HG03108 (cell line): ENCODE data around the gene RHBDD3.

Experiments
- ATAC-seq: cut with Tn5 transposase; IDR thresholded peaks from one replicate; pipeline ENCODE4 v1.9.1; 2021; ENCODE audit warnings: moderate library complexity; ENCODE audit not compliant: unreplicated experiment

RHBDD3 gene

DNA sequence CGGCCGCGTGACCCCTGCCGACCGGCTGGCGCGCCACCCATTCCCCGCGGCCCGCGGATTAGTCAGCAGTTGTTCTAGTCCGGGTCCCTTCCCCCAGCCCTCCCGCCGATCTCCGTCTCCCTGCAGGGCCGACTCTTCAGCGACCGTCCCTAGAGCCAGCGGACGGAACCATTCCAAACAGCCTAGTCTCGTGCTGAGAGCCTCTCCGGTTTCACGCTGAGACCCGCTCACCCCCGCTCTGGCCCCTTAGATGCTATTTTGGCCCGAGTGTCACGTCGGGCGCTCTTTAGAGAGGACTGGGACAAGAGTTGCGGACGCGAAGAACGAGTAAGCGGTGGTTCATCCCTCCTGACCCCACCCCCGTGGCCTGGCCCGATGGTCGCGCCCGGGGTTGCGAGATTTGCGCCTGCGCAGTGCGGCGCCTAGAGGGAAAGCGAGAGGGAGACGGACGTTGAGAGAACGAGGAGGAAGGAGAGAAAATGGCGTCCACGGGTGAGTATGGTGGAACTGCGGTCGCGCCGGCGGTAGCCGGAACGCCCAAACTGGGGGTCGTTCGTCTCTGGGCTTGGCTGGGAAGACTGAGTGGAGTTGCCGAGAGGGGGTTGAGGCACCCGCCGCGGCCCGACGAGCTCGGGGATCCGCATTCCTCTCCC, at the start of gene RHBDD3, which contains the start of gene EWSR1:
TSS of gene RHBDD3 (minus strand) at position 124 of the 653 bp plus-strand sequence. CDS start 2,355 bp downstream, outside the sequence.
TSS of gene EWSR1 (plus strand) at position 411 of the 653 bp plus-strand sequence. CDS start at position 480, 69 bp downstream.
- ATAC-seq, result peak; percentile 71

DNA sequence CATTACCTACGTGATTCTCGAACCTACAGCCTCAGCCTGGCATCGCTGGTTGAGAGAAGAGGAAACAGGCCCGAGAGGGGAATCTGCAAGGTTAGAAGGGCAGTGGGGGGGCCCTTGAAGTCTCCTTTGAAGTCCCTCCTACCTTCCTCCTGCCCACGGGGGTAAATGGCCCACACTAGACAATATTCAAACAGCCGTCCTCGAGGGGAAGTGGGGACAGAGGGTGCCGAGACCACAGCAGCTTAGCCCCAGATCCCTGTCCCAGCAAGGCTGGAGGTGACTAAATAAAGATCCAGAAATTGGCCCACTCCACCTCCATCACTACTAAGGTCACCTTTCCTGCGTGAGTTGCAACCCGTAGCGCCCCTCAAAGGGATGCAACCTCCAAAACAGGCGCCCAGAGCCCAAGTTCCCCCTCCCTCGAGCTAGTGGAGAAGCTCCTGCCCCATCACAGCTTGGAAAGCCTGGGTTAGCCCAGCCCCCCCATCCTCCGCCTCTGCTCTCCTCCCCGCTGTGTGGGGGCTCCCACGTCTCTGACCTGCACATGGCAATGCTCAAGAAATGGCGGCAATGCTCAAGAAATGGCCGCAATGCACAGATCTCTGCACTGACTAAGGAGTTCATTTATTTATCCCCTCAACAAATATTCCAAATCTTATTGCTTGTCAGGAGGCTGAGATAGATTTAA, 48.5 kb upstream of the RHBDD3 start:
- ATAC-seq, result no peak

DNA sequence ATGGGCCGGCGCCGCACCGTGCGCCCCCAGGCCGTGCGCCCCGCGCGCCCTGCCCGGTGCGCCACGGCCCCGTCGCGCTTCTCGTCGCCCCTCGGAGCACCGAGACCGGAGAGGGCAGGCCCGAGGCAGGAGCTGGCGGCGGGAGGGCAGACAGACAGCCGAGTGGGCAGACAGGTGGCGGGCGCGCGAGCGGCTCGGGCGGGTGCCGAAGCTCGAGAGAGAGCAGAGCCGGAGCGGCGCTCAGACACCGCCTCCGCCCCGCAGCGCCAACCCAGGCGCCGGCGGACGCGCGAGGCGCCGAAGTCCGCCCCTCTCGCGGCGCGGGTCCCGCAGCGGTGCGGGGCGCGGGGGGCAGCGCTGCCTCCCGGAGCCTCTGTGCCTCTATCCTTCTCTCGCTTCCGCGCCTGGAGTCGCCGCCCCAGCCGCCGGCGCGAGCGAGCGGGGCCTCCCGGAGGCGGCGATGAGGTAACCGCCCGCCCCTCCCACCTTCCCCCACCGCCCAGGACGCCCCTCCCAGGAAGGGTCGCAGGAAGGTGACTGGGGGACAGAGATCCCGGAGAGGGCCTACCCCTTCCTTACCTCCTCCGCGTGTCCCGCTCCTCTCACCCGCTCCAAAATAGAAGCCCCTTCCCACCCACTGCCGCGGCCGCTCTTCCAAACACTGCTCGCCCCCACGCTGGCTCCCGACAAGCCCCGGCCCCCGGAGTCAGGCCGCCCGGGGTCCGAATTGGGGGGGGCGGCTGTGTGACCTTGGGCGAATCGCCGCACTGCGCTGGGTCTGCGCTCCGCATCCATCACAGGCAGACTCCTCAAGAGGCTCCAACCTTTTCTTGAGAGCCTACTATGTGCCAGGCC, 47.7 kb upstream of the RHBDD3 start, which contains the start of gene RASL10A:
TSS of gene RASL10A (minus strand) at position 412 of the 855 bp plus-strand sequence. CDS start 451 bp downstream, outside the sequence.
- no peak for ATAC-seq

DNA sequence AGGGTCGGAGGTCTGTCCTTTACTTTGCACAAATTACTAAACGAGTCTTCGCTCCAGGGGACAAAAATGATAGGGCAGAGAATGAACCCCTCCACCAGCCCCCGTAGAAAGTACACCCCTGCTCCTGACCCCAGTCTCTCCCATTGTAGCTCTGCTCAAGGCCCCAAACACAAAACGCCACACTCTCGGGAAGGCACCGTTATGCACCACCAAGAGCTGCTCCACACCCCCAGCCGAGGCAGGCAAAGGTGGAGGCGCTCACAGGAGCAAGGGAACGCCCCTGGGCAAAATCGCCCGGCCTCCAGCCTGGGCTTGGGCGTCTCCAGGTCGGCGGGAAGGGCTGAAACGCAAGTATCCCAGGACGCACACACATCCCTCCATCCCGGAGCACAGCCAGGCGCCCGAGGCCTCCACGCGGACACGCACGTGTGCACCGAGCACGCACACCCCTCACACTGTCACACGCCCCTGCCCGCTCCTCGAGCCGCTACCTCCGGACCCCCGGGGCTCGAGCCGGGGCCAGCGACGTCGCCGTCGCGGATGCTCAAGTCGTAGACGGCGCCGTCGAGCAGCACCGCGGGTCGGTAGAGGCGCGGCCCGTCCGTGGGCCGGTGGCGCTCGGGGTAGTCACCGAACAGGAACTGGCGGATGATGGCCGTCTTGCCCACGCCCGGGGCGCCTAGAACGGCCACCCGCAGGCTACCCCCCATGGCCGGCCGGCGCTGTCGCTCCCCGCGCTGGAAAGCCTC, 46.9 kb upstream of the RHBDD3 start:
- no peak for ATAC-seq

DNA sequence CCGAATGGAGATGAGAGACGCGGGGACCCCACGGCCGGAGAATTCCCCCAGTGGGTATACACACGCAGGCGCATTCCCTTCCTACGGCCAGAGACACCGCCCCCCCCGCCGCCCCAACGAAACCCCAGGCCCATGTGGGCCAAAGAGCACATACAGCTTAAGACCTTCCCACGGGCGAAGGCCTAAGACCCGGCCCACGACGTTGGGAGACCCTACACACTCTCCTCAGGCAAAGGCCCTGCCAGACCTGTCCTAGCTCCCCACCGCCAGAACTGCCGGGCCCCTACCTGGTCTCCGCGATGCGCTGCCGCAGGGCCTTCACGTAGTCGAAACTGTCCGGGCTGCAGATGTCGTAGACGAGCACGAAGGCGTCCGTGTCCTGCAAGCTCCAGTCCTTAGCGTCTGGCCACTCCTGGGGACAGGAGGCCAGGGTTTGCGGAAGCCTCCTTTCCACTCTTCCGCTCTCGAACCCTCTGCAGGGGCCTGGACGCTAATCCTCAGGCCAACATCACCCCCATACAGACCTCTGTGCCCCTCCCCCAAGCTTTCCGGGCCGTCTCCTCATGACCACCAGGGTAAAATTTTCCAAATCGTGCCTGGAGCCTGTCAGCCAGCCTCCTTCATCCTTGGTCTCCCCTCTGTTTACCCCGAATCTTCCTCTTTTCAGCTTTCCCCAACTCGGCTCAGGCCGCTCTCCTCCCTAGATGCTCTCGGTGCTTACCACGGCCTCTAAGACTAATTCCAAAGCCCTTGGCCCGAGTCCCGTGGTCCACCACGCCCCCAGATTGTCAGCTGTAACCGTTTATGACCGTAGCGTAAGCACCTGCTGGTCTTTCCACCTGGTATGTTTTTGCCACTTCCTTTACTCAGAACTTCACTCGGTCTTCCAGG, 46.0 kb upstream of the RHBDD3 start:
- ATAC-seq, result no peak

DNA sequence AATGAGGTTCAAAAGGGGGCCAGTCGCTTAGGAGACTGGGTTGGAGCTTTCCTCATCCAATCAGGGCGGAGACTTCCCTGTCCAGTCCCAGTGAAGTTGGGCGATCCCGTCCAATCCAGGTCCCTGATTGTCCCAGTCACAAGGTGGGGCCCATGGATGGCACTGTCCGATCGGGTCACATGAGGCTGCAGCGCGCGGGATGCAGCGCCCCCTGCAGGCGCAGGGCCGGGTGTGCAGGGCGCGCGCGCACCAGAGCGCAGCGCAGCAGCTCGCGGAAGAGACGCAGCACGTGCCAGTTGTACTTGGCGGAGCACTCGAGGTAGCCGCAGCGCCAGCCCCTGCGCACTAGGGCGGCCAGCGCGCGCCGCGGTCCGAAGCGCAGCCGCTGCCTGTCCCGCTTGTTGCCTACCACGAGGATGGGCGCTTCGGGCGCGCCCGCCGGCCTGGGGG, 45.4 kb upstream of the RHBDD3 start:
- no peak for ATAC-seq

DNA sequence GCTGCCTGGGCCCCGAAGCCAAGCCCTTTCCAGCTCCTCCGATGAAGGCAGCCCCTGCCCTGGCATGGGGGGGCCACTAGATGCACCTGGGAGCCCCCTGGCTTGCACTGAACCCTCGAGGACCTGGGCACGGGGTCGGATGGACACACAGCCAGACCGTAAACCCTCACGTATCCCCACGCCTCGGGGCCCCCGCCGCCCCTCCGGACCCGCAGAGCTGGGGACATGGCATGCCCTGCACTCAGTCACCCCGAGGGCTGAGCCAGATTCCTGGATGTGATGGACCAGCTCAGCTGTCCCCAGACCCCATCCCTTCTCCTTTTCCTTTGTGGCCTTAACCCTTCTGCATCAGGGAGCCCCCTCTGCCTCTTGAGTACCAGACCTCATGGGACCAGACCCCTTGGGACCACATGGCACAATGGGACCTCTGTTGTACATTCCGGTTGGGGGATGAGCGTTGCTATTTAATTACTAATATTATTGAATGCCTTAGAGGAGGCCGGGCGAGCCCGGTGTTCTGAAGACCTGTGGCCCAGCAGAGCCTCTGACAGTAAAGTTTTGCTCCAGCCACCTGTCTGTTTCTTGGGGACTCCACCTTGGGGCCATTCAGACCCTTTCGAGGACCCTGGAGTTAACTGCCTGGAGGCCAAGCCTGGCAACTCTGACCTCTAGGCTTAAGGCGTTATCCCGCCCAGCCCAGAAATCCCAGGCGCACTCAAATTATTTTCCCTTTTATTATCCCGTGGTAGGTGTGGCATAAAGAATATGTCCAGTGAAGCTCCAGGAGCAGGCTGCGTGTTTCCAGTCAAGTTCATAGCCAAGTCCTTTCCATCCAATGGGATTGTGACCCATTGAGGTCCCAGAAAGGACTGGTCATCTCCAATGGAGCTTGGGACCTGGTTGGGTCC, 44.7 kb upstream of the RHBDD3 start:
- ATAC-seq, result no peak

DNA sequence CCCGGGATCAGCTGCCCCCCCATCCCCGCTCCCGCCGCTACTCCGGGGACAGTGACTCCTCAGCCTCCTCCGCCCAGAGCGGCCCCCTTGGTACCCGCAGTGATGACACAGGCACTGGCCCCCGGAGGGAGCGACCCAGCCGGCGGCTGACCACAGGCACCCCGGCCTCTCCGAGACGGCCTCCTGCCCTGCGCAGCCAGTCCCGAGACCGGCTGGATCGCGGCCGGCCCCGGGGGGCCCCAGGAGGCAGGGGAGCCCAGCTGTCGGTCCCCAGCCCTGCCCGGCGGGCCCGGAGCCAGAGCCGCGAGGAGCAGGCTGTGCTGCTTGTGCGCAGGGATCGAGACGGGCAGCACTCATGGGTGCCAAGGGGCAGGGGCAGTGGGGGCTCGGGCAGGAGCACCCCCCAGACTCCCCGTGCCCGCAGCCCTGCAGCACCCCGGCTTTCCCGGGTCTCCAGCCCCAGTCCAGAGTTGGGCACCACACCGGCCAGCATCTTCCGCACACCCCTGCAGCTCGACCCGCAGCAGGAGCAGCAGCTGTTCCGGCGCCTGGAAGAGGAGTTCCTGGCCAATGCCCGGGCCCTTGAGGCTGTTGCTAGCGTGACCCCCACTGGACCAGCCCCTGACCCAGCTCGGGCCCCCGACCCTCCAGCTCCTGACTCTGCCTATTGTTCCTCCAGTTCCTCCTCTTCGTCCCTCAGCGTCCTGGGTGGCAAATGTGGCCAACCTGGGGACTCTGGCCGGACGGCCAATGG, 43.9 kb upstream of the RHBDD3 start:
- ATAC-seq, result no peak

DNA sequence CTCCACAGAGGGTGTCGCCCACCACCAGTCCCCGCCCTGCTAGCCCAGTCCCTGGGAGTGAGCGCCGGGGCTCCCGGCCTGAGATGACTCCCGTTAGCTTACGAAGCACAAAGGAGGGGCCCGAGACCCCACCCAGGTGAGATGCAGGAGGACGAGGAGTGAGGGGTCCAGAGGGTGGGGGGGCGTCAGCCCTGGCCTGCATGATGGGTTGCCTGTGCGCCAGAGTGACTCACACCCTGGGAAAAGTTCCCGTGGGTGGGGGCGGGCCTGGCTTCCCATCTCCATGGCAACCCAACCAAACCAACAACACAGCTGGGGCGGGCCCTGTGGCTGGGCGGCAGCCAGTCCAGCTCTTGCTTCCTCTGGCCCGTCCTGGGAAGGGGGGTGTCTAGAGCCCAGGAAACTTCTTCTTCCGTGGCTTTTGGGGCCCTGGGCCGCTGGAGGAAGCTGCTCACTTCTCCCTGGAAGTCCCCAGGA, 43.1 kb upstream of the RHBDD3 start:
- no peak for ATAC-seq

DNA sequence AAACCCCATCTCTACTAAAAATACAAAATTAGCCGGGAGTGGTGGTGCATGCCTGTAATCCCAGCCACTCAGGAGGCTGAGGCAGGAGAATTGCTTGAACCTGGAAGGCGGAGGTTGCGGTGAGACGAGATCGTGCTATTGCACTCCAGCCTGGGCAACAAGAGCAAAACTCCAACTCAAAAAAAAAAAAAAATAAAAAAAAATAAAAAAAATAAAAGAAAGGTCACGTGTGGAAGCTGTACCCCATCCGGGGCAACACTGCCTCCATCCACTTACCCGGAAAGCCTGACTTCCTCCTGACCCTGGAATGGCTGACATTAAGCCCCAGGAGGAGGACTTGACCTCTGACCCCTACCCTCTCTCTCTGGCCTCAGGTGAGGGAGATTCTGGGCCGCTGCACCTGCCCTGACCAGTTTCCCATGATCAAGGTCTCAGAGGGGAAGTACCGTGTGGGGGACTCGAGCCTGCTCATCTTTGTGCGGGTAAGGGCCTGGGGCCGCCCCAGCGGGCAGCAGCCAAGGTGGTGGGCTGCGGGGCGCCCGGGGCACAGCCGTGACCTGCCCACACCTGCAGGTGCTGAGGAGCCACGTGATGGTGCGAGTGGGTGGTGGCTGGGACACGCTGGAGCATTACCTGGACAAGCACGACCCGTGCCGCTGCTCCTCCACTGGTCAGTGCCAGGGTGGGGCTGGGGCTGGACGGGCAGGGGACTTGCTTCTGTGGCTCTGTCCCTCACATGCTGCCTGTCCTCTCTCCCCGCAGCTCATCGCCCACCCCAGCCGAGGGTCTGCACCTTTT, 42.5 kb upstream of the RHBDD3 start:
- no peak for ATAC-seq

DNA sequence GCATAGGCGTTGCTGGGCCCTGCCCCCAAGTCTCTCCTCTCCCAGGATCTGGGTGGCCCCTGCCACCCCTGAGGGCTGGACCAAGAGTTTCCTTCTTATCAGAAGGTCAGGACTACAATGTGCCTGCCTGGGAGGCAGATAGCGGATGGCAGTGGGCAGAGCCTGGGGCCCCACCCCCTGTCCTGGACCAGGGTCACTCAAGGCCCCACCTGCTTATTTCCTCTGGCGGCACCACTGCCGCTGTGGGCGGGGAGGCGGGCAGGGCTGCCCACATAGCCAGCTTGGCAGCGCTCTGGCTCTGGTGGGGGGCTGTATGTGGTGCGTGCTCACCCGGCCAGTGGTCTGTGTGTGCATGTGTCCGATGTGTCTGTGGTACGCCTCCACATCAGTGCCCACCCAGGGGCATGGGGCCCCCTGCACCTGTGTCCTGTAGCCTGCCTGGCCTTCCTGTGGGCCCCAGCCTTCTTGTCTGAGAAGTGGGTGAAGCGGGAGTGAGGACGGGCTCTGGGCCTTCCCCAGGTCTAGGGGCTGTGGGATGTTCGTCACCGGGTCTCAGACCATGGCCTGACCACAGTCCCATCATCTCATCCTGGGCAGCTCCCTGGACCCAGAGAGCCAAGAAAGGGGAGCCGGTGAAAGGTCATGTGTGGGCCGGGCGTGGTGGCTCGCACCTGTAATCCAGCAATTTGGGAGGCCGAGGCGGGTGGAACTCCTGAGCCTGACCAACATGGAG, 41.7 kb upstream of the RHBDD3 start:
- ATAC-seq, result no peak

DNA sequence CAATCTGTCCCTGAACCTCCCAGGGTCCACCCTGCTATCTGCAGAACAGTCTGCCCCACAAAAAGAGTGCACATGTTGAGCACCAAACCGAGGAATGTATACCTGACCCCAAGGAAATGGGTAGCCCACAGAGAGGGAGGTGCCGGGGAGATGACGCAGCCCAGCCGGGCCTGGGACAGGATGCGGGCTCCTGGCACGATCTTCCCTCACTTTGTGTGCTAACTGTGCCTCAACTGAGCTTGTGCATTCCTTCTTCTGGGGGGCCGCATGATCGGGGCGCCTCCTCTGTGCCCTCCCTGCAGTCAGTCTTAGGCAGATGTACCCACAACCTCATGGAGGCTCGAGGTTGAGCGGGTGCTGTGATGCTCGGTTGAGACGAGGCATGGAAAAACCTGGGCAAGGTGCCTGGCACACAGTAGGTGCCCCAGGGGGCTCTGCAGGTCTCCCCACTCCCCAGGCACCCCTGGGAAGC, 41.0 kb upstream of the RHBDD3 start:
- ATAC-seq, result no peak

DNA sequence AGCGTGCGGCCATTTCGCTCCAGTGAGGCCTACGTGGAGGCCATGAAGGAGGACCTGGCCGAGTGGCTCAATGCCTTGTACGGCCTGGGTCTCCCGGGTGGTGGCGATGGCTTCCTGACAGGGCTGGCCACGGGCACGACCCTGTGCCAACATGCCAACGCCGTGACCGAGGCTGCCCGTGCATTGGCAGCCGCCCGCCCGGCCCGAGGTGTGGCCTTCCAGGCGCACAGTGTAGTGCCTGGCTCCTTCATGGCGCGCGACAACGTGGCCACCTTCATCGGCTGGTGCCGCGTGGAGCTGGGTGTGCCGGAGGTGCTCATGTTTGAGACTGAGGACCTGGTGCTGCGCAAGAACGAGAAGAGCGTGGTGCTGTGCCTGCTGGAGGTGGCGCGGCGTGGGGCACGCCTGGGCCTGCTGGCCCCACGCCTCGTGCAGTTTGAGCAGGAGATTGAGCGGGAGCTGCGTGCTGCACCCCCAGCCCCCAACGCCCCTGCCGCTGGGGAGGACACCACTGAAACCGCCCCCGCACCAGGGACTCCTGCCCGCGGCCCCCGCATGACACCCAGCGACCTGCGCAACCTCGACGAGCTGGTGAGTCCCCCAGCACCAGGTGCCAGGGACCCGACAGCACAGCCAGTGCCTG, 40.5 kb upstream of the RHBDD3 start:
- ATAC-seq, result no peak

DNA sequence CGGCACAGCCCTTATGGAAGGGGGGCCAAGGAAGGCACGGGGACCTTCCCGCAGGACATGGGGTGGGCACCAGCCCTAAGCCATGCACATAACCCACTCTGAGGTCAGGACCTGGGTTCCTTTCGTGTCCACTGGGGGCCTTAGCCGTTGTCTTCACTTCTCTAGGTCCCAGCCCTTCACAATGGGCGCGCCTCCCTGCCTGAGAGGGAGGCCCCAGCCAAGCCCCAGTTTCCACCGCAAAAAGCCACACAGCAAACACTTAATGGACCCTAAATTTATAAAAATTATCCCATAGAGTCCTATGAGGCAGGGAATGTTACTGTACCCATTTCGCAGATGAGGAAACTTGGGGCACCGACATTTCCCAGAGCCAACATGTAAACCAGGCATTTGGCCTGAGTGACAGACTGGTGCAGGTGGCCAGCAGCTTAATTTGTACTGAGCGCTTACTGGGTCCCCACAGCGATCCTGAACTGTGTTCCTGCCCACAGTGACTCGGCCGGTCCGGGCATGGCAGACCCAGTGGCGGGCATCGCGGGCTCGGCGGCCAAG, 39.9 kb upstream of the RHBDD3 start:
- ATAC-seq, result no peak

DNA sequence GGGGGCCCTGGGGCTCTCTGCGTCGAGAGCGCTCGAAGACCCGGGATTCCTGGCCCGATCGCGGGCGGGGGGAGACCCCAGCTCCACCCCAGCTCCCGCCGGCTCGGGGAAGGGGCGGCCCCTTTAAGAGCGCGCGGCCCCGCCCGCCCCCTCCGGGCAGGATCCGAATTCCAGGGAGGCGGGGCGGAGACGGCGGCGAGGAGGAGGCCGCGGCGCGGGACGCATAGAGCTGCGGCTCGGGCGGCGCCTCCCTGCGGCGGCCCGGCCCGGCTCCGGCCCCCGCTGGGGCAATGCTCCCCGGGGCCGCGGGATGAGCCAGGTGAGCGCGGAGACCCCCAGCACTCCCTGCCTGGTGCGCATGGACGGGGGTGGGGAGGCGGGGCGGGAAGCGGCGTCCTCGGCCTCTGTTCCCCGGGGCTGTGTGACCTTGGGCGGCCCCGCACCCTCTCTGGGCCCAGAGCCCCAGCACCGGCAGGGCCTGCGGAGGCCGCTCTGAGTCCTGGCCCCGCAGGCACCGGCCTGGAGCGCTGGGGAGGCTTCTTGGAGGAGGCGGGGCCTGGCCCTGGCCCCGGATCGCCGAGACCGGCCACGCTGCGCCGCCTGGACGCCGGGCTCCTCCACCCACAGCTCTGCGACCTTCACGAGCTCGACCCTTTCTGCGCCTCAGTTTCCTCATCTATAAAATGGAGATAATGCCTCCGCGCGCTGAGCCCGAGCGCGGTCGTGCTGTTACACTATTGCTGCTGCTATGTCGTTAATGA, 39.2 kb upstream of the RHBDD3 start:
- no peak for ATAC-seq
